Lower lobe of right lung (tissue), 2 donors: ENCODE data around the gene PCDHGA1. TPM values are rescaled to one million over a fixed set of nuclear protein-coding genes. Genes with fewer than 3 reads are reported as not detected.
A peak's percentile ranks its signal among the peaks of the same experiment; 100 is the strongest.

Experiments
- ATAC-seq, 2 donors: fragments of 200-7000 bp; cut with Tn5 transposase; one replicate each; pipeline ENCODE4 v1.9.1; 2020 to 2022; ENCODE audit warnings: mild to moderate bottlenecking in 2 of 2, moderate library complexity in 2 of 2
- DNase-seq: peaks from one replicate; pipeline ENCODE4 v3.0.0-alpha.2; 2020
- H3K27ac ChIP-seq: fragments of 200-600 bp; one replicate; pipeline ENCODE4 v1.8.0; 2022
- H3K27me3 ChIP-seq: fragments of 200-600 bp; one replicate; pipeline ENCODE4 v1.8.0; 2022; ENCODE audit warnings: low read depth
- H3K36me3 ChIP-seq: fragments of 200-600 bp; one replicate; pipeline ENCODE4 v1.8.0; 2022; ENCODE audit warnings: mild to moderate bottlenecking
- H3K4me1 ChIP-seq: fragments of 200-600 bp; one replicate; pipeline ENCODE4 v1.8.0; 2022
- H3K4me3 ChIP-seq: fragments of 200-600 bp; one replicate; pipeline ENCODE4 v1.8.0; 2022; ENCODE audit warnings: mild to moderate bottlenecking
- H3K9me3 ChIP-seq: fragments of 200-600 bp; one replicate; pipeline ENCODE4 v1.8.0; 2022
- CTCF ChIP-seq: fragments of 200-600 bp; IDR thresholded peaks from one replicate; pipeline ENCODE4 v1.8.0; 2022; ENCODE audit warnings: antibody characterized with exemption, mild to moderate bottlenecking
- intact Hi-C: fragments of 100-400 bp; cut with DNase I; formaldehyde crosslinking; loops from one replicate; pipeline ENCODE4 v1.11.0; 2022
- total RNA-seq: library from RNA; stranded (reverse); fragmentation: NEBNext Ultra II Directional; extraction: Animal tissue kit (Norgen Biotek cat#: 25700); gene quantifications from one replicate; pipeline ENCODE4 v1.2.1, GENCODE V29; 2021
- donor health status: DM: no; HTN: yes; CAD: no; lungs with severe emphysema.

Gene PCDHGA1
- total RNA-seq, 1 donor from 2014 or later = 0.53 TPM

- Histone ChIP-seq H3K36me3 (no peaks in the 10 kb centered on the region), H3K27me3 (peaks cover 16% of the 10 kb centered on the region), H3K9me3 (peaks cover 84% of the 10 kb centered on the region), H3K4me3 (no peak overlapping the region), H3K27ac (no peak overlapping the region), H3K4me1 (no peaks in the 10 kb centered on the region)
- ATAC-seq = no peak
- no peak for TF ChIP-seq CTCF
- no peak for DNase-seq
- intact Hi-C loops = no loop called here
These were observed 89.0 kb downstream of the PCDHGA1 start for GRCh38 chr5:141419074-141419880.

GRCh38 chr5:141420855-141421488, 90.7 kb downstream of the PCDHGA1 start, which contains the start of gene PCDHGA11:
TSS of gene PCDHGA11 (plus strand) at chr5:141421051. CDS start at chr5:141421228, 177 bp downstream.
- intact Hi-C loops = no loop called here
- peak; percentile 46 for TF ChIP-seq CTCF
- Histone ChIP-seq H3K4me1 (no peaks in the 10 kb centered on the region), H3K9me3 (peaks cover 85% of the 10 kb centered on the region), H3K27ac (no peak within 1 kb of the TSS), H3K27me3 (peaks cover 12% of the 10 kb centered on the region), H3K4me3 (peak within 1 kb of the TSS; percentile 48), H3K36me3 (no peaks in the 10 kb centered on the region)
- DNase-seq (peak; percentile 69), ATAC-seq (peak; percentile 56 to 67)

- Histone ChIP-seq H3K27me3 (peaks cover 12% of the 10 kb centered on the region), H3K9me3 (peaks cover 88% of the 10 kb centered on the region), H3K4me3 (peak overlapping the region; percentile 48), H3K36me3 (no peaks in the 10 kb centered on the region), H3K4me1 (no peaks in the 10 kb centered on the region), H3K27ac (no peak overlapping the region)
- no peak for ATAC-seq
- DNase-seq = no peak
- TF ChIP-seq CTCF = no peak
- intact Hi-C loops = no loop called here
These were observed 91.2 kb downstream of the PCDHGA1 start for GRCh38 chr5:141421489-141421855.

- Histone ChIP-seq H3K27me3 (peaks cover 12% of the 10 kb centered on the region), H3K27ac (no peak overlapping the region), H3K4me1 (no peaks in the 10 kb centered on the region), H3K36me3 (no peaks in the 10 kb centered on the region), H3K4me3 (no peak overlapping the region), H3K9me3 (peaks cover 97% of the 10 kb centered on the region)
- no peak for ATAC-seq
- no peak for DNase-seq
- no peak for TF ChIP-seq CTCF
- intact Hi-C loops = no loop called here
These were observed 92.5 kb downstream of the PCDHGA1 start for GRCh38 chr5:141422742-141423291.

- H3K9me3 ChIP-seq = peaks cover 91% of the 10 kb centered on the region
- no peaks in the 10 kb centered on the region for H3K36me3 ChIP-seq
- no peak for ATAC-seq
- no peak overlapping the region for H3K4me3 ChIP-seq
- H3K4me1 ChIP-seq = no peaks in the 10 kb centered on the region
- H3K27ac ChIP-seq = no peak overlapping the region
- no peak for DNase-seq
- TF ChIP-seq CTCF = no peak
- peaks cover 11% of the 10 kb centered on the region for H3K27me3 ChIP-seq
- intact Hi-C loops = no loop called here
These were observed 97.6 kb downstream of the PCDHGA1 start for GRCh38 chr5:141427783-141428426.
